Measurements from ENCODE around the gene SLC16A1. TPM values are rescaled to one million over a fixed set of nuclear protein-coding genes. Genes with fewer than 3 reads are reported as not detected.

The SLC16A1 gene
- polyA plus RNA-seq, 1 of the 3 experiments (the other 2 are of a cell fraction): 34.2 TPM

- no peaks in the 10 kb centered on the region for H3K9me2 ChIP-seq
- DNase-seq: no peak
- no peaks in the 10 kb centered on the region for H3K27me3 ChIP-seq (ENCODE audit: insufficient read depth)
- H3K36me3 ChIP-seq (replicated peaks in 1 of 2; ENCODE audit: control insufficient read depth in 1 of 2, insufficient read depth in 2 of 2, low read length in 1 of 2): no peaks in the 10 kb centered on the region
- H3K4me2 ChIP-seq: no peak overlapping the region
- H3K9ac ChIP-seq: no peak overlapping the region
- no peak overlapping the region for H2AFZ ChIP-seq (ENCODE audit: low read depth)
- no peaks in the 10 kb centered on the region for H3K79me2 ChIP-seq (ENCODE audit: insufficient read depth)
- POLR2A ChIA-PET: no interaction called here
- H4K20me1 ChIP-seq (ENCODE audit: insufficient read depth): no peaks in the 10 kb centered on the region
- no peak overlapping the region for H3K27ac ChIP-seq (ENCODE audit: low read depth in 2 of 2, low read length in 1 of 2)
- no peaks in the 10 kb centered on the region for H3K4me1 ChIP-seq (ENCODE audit: control insufficient read depth in 1 of 2, insufficient read depth in 2 of 2, low read depth in 1 of 2, low read length in 1 of 2)
- no peak for TF ChIP-seq ELF1 (IDR thresholded peaks at IDR 0.05)
- WGBS (ENCODE audit: low lambda C conversion rate): 93% methylated on average over 27 of the region's 35 CpGs
- no peak overlapping the region for H3K4me3 ChIP-seq (ENCODE audit: low read depth in 2 of 2, low read length in 1 of 2)
- CTCF ChIA-PET: interaction anchor here (2.2 to 2.4 kb wide), 2 partner anchors 12 to 15 kb away, joined by 6 read pairs; no protein-coding TSS in a partner anchor
- H3K9me3 ChIP-seq: 0 out of 2 replicates have a peak, but pooled peaks cover 5% of the 10 kb centered on the region
- no peaks in the 10 kb centered on the region for H3F3A ChIP-seq (replicated peaks; ENCODE audit: insufficient read depth)
These were observed 61.4 kb downstream of the SLC16A1 start for GRCh38 chr1:112894561-112895011.

DNA sequence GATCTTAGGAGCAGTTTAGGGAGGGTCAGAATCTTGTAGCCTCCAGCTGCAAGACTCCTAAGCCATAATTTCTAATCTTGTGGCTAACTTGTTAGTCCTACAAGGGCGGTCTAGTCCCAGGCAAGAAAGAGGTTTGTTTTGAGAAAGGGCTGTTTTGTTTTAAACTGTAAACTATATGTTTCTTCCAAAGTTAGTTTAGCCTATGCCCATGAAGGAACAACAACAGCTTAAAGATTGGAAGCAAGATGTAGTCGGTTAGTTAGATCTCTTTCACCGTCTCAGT lies 62.0 kb downstream of the SLC16A1 start:
- WGBS (ENCODE audit: low lambda C conversion rate): 92% methylated on average over 3 of the region's 3 CpGs
- DNase-seq: no peak
- no peaks in the 10 kb centered on the region for H3K4me1 ChIP-seq (ENCODE audit: control insufficient read depth in 1 of 2, insufficient read depth in 2 of 2, low read depth in 1 of 2, low read length in 1 of 2)
- ChIA-PET CTCF (interaction anchor here (1.1 to 2.4 kb wide), 2 partner anchors 12 to 14 kb away, joined by 3 to 6 read pairs; no protein-coding TSS in a partner anchor), POLR2A (no interaction called here)
- no peak overlapping the region for H3K9ac ChIP-seq
- H3K9me2 ChIP-seq: no peaks in the 10 kb centered on the region
- H3K79me2 ChIP-seq (ENCODE audit: insufficient read depth): no peaks in the 10 kb centered on the region
- no peak overlapping the region for H2AFZ ChIP-seq (ENCODE audit: low read depth)
- H3K4me3 ChIP-seq (ENCODE audit: low read depth in 2 of 2, low read length in 1 of 2): no peak overlapping the region; a peak in 1 of 4 replicates
- no peak overlapping the region for H3K27ac ChIP-seq (ENCODE audit: low read depth in 2 of 2, low read length in 1 of 2)
- no peaks in the 10 kb centered on the region for H3K27me3 ChIP-seq (ENCODE audit: insufficient read depth)
- no peak overlapping the region for H3K4me2 ChIP-seq
- H4K20me1 ChIP-seq (ENCODE audit: insufficient read depth): no peaks in the 10 kb centered on the region
- TF ChIP-seq FOSL2 (IDR thresholded peaks at IDR 0.05; ENCODE audit: borderline replicate concordance, low read depth) (no peak), MXI1 (IDR thresholded peaks at IDR 0.05; ENCODE audit: low read depth, low read length) (no peak), RAD21 (IDR thresholded peaks at IDR 0.05; ENCODE audit: low read length) (no peak), POLR2AphosphoS5 (IDR thresholded peaks at IDR 0.05; ENCODE audit: low read depth, low read length) (no peak), NFIC (IDR thresholded peaks at IDR 0.05; ENCODE audit: borderline replicate concordance) (no peak), GABPA (IDR thresholded peaks at IDR 0.05; ENCODE audit: low read depth) (no peak), FOXJ3 (CRISPR knock-in tag; IDR thresholded peaks at IDR 0.05) (no peak), YY1 (IDR thresholded peaks at IDR 0.05; ENCODE audit: low read depth) (no peak), NRF1 (IDR thresholded peaks at IDR 0.05; ENCODE audit: low read depth, low read length) (no peak), FOXM1 (IDR thresholded peaks at IDR 0.05; ENCODE audit: low read depth) (no peak), MEF2A (IDR thresholded peaks at IDR 0.05; ENCODE audit: borderline replicate concordance, low read depth) (no peak), EP300 (IDR thresholded peaks at IDR 0.05; ENCODE audit: borderline replicate concordance in 1 of 2, low read depth in 1 of 2, low read length in 1 of 2) (no peak)
- TF ChIP-seq, protein P1, sequence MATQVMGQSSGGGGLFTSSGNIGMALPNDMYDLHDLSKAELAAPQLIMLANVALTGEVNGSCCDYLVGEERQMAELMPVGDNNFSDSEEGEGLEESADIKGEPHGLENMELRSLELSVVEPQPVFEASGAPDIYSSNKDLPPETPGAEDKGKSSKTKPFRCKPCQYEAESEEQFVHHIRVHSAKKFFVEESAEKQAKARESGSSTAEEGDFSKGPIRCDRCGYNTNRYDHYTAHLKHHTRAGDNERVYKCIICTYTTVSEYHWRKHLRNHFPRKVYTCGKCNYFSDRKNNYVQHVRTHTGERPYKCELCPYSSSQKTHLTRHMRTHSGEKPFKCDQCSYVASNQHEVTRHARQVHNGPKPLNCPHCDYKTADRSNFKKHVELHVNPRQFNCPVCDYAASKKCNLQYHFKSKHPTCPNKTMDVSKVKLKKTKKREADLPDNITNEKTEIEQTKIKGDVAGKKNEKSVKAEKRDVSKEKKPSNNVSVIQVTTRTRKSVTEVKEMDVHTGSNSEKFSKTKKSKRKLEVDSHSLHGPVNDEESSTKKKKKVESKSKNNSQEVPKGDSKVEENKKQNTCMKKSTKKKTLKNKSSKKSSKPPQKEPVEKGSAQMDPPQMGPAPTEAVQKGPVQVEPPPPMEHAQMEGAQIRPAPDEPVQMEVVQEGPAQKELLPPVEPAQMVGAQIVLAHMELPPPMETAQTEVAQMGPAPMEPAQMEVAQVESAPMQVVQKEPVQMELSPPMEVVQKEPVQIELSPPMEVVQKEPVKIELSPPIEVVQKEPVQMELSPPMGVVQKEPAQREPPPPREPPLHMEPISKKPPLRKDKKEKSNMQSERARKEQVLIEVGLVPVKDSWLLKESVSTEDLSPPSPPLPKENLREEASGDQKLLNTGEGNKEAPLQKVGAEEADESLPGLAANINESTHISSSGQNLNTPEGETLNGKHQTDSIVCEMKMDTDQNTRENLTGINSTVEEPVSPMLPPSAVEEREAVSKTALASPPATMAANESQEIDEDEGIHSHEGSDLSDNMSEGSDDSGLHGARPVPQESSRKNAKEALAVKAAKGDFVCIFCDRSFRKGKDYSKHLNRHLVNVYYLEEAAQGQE (IDR thresholded peaks at IDR 0.05; ENCODE audit: low read depth, low read length): no peak
- TF ChIP-seq, protein P2, sequence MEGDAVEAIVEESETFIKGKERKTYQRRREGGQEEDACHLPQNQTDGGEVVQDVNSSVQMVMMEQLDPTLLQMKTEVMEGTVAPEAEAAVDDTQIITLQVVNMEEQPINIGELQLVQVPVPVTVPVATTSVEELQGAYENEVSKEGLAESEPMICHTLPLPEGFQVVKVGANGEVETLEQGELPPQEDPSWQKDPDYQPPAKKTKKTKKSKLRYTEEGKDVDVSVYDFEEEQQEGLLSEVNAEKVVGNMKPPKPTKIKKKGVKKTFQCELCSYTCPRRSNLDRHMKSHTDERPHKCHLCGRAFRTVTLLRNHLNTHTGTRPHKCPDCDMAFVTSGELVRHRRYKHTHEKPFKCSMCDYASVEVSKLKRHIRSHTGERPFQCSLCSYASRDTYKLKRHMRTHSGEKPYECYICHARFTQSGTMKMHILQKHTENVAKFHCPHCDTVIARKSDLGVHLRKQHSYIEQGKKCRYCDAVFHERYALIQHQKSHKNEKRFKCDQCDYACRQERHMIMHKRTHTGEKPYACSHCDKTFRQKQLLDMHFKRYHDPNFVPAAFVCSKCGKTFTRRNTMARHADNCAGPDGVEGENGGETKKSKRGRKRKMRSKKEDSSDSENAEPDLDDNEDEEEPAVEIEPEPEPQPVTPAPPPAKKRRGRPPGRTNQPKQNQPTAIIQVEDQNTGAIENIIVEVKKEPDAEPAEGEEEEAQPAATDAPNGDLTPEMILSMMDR (IDR thresholded peaks at IDR 0.05): no peak
- H3K36me3 ChIP-seq (replicated peaks in 1 of 2; ENCODE audit: control insufficient read depth in 1 of 2, insufficient read depth in 2 of 2, low read length in 1 of 2): no peaks in the 10 kb centered on the region
- H3F3A ChIP-seq (replicated peaks; ENCODE audit: insufficient read depth): no peaks in the 10 kb centered on the region
- H3K9me3 ChIP-seq: 0 out of 2 replicates have a peak, but pooled peaks cover 5% of the 10 kb centered on the region
